Astrocyte of the spinal cord (primary cell): ENCODE measurements around the gene MMP25.

Source experiments
- DNase-seq: peaks from one replicate; pipeline ENCODE4 v3.0.0; 2011; ENCODE audit warnings: low read depth, low spot score
- H3K4me3 ChIP-seq: 2 replicates; pipeline ENCODE4 v1.5.1; 2011; ENCODE audit warnings: low read depth, mild to moderate bottlenecking, low read length, moderate library complexity
- in situ Hi-C: cut with HindIII; loops from 2 replicates; pipeline ENCODE4 v1.10.0; 2017; ENCODE audit warnings: low sequenced_read_pairs
- TF ChIP-seq, protein P1 (sequence below): IDR thresholded peaks from 2 replicates; pipeline ENCODE4 v1.5.1; 2012; ENCODE audit warnings: low read depth, mild to moderate bottlenecking, low read length, inconsistent platforms

Gene MMP25

DNA sequence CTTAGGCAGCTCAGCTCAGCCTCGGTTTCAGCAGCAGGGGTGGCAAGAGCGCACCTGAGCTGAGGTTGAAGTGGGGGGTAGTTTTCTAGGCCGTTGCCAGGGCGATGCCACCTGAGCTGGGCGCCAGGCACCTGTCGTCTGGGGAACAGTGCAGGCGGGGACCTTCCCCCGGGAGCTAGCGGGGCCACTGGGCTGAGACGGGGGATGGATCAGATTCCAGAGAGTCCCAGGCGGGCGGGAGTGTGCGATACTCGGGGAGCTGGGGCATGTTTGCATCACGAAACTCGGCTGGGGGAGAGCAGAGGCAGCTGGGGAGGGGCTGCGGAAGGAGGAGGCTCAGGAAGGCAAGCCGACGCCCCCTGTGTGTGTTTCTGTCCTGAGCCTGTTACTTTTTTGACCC lies 34.1 kb upstream of the MMP25 start:
- TF ChIP-seq, protein P1, sequence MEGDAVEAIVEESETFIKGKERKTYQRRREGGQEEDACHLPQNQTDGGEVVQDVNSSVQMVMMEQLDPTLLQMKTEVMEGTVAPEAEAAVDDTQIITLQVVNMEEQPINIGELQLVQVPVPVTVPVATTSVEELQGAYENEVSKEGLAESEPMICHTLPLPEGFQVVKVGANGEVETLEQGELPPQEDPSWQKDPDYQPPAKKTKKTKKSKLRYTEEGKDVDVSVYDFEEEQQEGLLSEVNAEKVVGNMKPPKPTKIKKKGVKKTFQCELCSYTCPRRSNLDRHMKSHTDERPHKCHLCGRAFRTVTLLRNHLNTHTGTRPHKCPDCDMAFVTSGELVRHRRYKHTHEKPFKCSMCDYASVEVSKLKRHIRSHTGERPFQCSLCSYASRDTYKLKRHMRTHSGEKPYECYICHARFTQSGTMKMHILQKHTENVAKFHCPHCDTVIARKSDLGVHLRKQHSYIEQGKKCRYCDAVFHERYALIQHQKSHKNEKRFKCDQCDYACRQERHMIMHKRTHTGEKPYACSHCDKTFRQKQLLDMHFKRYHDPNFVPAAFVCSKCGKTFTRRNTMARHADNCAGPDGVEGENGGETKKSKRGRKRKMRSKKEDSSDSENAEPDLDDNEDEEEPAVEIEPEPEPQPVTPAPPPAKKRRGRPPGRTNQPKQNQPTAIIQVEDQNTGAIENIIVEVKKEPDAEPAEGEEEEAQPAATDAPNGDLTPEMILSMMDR = no peak
- H3K4me3 ChIP-seq = no peak overlapping the region
- in situ Hi-C loops = no loop called here
- no peak for DNase-seq

DNA sequence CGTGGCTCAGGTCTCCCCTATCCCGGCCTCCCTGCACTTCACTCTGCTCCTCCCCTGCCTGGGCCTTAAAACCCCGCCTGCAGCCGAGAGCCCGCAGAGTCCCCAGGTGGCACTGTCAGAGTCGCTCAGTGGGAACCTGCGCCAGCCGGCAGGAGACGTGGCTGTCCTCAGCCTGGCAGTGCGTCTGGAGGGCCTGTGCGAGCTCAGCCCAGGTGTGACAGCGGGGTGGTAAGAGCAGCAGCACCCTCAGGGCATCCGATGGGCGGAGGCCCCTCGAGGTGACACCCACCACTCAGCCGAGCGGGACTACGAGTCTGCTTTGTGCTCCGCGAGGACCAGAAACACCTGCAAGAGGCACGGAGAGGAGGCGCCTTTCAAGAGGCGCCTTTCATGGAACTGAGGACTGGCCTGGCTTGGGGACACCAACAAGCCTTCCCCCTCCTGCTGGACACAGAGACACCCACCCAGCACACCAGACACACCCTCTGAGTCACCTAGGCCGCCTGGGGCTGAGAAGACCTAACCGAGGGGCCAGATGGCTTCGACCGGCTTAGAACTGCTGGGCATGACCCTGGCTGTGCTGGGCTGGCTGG lies 33.4 kb upstream of the MMP25 start, which contains the start of gene CLDN9:
Gene CLDN9, plus strand, starts transcription at position 96 of the 593 bp plus-strand sequence. Its CDS starts 440 bp downstream, at position 536.
- no peak within 1 kb of the TSS for H3K4me3 ChIP-seq
- no peak for DNase-seq

DNA sequence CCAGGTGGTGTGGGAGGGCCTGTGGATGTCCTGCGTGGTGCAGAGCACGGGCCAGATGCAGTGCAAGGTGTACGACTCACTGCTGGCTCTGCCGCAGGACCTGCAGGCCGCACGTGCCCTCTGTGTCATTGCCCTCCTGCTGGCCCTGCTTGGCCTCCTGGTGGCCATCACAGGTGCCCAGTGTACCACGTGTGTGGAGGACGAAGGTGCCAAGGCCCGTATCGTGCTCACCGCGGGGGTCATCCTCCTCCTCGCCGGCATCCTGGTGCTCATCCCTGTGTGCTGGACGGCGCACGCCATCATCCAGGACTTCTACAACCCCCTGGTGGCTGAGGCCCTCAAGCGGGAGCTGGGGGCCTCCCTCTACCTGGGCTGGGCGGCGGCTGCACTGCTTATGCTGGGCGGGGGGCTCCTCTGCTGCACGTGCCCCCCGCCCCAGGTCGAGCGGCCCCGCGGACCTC lies 32.8 kb upstream of the MMP25 start:
- in situ Hi-C loops = no loop called here
- H3K4me3 ChIP-seq = no peak overlapping the region
- DNase-seq = no peak
- TF ChIP-seq, protein P1 = no peak

More for the DNA sequence above, 33.4 kb upstream of the MMP25 start, which contains the start of gene CLDN9:
- TF ChIP-seq, protein P1 = no peak
- in situ Hi-C loops = no loop called here

DNA sequence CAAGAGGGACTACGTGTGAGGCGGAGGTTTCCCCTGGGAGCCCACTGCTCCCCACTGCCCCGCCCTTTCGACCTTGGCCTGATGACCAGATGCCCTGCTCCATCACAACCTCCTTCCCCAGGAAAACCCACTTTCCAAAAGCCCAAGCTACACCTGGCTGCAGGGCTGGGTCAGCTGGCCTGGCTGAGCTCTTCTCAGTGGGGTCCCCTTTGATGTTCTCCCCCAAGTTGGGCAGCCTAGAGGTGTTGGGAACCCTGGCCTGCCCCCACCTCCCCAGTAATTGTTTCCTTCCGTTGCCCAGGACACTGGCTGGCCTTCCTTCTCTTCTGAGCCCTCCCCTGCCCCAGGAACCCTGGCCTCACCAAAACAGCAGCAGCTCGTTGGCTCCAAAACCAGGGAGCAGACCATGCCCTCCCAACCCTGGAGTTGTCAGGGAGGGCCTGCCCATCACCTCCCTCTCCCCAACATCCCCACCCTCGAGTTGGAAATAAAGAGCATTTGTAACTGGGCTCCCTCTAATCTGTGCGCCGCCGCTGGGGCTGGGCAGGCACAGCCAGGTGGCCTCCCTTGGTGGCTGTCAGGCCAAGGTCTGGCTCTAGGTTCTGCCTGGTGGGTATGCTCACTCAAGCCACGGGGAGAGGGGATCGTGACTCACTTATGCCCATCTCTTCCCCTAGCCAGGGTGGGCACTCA lies 32.2 kb upstream of the MMP25 start:
- no peak for DNase-seq
- H3K4me3 ChIP-seq = no peak overlapping the region
- in situ Hi-C loops = no loop called here
- TF ChIP-seq, protein P1 = no peak

DNA sequence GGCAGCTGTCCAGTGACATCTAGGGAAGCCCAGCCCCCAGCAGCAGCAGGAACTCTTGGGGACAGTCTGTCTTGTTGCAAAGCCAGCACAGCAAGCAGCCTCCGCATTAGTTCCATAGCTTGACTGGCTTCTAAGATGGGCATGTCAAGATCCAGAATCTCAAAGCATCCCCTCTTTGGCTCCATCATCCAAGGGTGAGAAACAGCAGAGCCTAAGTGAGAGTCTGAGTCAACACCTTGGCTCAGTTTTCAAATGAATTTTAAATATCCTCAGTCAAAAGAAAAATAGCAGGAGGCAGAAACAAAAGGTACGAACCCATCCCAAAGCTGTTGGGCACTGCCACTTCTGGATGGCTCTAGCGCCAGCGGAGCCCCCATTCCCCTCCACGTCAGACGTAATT lies 31.4 kb upstream of the MMP25 start:
- no peak overlapping the region for H3K4me3 ChIP-seq
- TF ChIP-seq, protein P1 = no peak

DNA sequence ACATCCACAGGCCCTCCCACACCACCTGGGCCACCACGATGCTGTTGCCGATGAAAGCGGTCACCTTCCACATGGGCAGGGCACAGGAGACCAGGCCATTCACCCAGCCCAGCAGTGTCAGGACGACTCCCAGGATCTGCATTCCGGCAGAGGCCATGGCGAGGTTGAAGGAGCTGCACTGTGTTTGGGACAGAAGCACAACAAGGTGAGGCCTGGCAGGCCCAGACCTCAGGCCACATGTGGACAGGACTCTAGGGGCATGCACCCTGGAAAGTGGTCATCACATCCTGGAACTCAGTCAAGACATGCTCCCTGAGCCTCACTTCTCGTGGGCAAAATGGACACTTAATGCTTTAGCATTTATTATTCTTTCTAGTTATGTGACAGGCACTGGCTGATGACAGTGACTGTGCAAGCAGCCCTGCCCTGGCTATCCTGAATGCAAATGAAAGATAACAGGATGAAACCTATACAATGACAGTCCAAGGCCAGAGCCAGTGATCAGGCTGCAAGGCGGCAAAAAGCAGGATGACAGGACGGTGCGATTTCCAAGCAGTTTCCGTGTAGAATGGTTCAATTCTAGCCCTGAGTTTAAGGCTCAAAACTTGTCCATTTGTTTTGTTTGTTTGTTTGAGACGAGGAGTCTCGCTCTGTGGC lies 30.4 kb upstream of the MMP25 start:
- H3K4me3 ChIP-seq = no peak overlapping the region
- no peak for DNase-seq
- in situ Hi-C loops = no loop called here
- TF ChIP-seq, protein P1 = no peak

More for the DNA sequence above, 31.4 kb upstream of the MMP25 start:
- no peak for DNase-seq
- in situ Hi-C loops = no loop called here
